Measurements from ENCODE around the gene RHOXF2B.

RHOXF2B gene

GRCh38 chrX:120022763-120023162, 54.7 kb downstream of the RHOXF2B start:
- no peaks in the 10 kb centered on the region for H3K36me3 ChIP-seq (ENCODE audit: control insufficient read depth in 1 of 2, insufficient read depth in 2 of 2, low read depth in 1 of 2, low read length in 2 of 2)
- no peak overlapping the region for H2BK5ac ChIP-seq (ENCODE audit: low read depth, low read length, poor library complexity, severe bottlenecking)
- H2AFZ ChIP-seq (ENCODE audit: low read depth, low read length), result no peak overlapping the region
- H4K91ac ChIP-seq (ENCODE audit: low read length), result no peak overlapping the region
- no peaks in the 10 kb centered on the region for H3K4me1 ChIP-seq (ENCODE audit: control insufficient read depth, insufficient read depth, low read depth, low read length)
- H3K14ac ChIP-seq (ENCODE audit: low read length in 2 of 2), result no peak overlapping the region
- H3K4me2 ChIP-seq (ENCODE audit: low read length, poor library complexity, severe bottlenecking), result no peak overlapping the region
- no peaks in the 10 kb centered on the region for H3K79me1 ChIP-seq (replicated peaks; ENCODE audit: low read length, poor library complexity, severe bottlenecking)
- no peak overlapping the region for H3K4ac ChIP-seq (ENCODE audit: low read depth in 1 of 2, low read length in 2 of 2)
- no peak overlapping the region for H3K9ac ChIP-seq (ENCODE audit: low read length)
- no peak overlapping the region for H3K18ac ChIP-seq (ENCODE audit: low read depth in 1 of 2, low read length in 2 of 2)
- H3K27me3 ChIP-seq (ENCODE audit: control insufficient read depth in 1 of 2, insufficient read depth in 1 of 2, low read length in 2 of 2), result peaks cover 0 to 33% of the 10 kb centered on the region in 2 experiments
- H3K27ac ChIP-seq (ENCODE audit: low read length, poor library complexity, severe bottlenecking), result no peak overlapping the region
- no peak overlapping the region for H3K4me3 ChIP-seq (ENCODE audit: insufficient read depth in 1 of 2, low read depth in 1 of 2, low read length in 2 of 2)
- H3K9me3 ChIP-seq (ENCODE audit: control insufficient read depth, low read length), result no peaks in the 10 kb centered on the region
- DNase-seq, result no peak
- WGBS, result 61% methylated on average over 5 of the region's 5 CpGs
- H2BK120ac ChIP-seq (ENCODE audit: low read depth, low read length), result no peak overlapping the region
- no peak overlapping the region for H2AK5ac ChIP-seq (ENCODE audit: low read length, severe bottlenecking)
- H2BK15ac ChIP-seq (ENCODE audit: low read depth, poor library complexity, severe bottlenecking), result no peak overlapping the region
- no peak overlapping the region for H3K23ac ChIP-seq (ENCODE audit: low read length in 2 of 2)
- H4K8ac ChIP-seq (ENCODE audit: low read length), result no peak overlapping the region
- no peak overlapping the region for H2BK12ac ChIP-seq (ENCODE audit: low read length in 2 of 2)

All from mesenchymal stem cell (in vitro differentiated cells and primary cell).